Parathyroid adenoma (tissue), 2 donors: Measurements from ENCODE around the gene EEF1B2.

Experiments used
- H2AFZ ChIP-seq: fragments of 300-600 bp; sonication (generic); one replicate; pipeline ENCODE4 v1.7.0; 2017; ENCODE audit warnings: antibody characterized with exemption, mild to moderate bottlenecking
- H3K27ac ChIP-seq: fragments of 300-600 bp; sonication (generic); one replicate; pipeline ENCODE4 v1.7.0; 2017
- H3K27me3 ChIP-seq: fragments of 300-600 bp; sonication (generic); one replicate; pipeline ENCODE4 v1.7.0; 2017; ENCODE audit warnings: low read length; ENCODE audit not compliant: control insufficient read depth, insufficient read depth
- H3K36me3 ChIP-seq: fragments of 300-600 bp; sonication (generic); one replicate; pipeline ENCODE4 v1.7.0; 2017; ENCODE audit warnings: low read length; ENCODE audit not compliant: control insufficient read depth, insufficient read depth
- H3K4me1 ChIP-seq: fragments of 300-600 bp; sonication (generic); one replicate; pipeline ENCODE4 v1.7.0; 2017; ENCODE audit warnings: control low read depth
- H3K4me2 ChIP-seq: fragments of 300-600 bp; sonication (generic); one replicate; pipeline ENCODE4 v1.7.0; 2017; ENCODE audit warnings: low read length
- H3K4me3 ChIP-seq: fragments of 300-600 bp; sonication (generic); one replicate; pipeline ENCODE4 v1.7.0; 2017; ENCODE audit warnings: low read depth, low read length
- H3K79me2 ChIP-seq: fragments of 300-600 bp; sonication (generic); one replicate; pipeline ENCODE4 v1.7.0; 2017; ENCODE audit warnings: control low read depth
- H3K9ac ChIP-seq: fragments of 300-600 bp; sonication (generic); one replicate; pipeline ENCODE4 v1.7.0; 2017; ENCODE audit warnings: mild to moderate bottlenecking
- H3K9me3 ChIP-seq: fragments of 300-600 bp; sonication (generic); one replicate; pipeline ENCODE4 v1.7.0; 2017; ENCODE audit warnings: low read length; ENCODE audit not compliant: control insufficient read depth
- CTCF ChIP-seq: fragments of 300-600 bp; sonication (generic); IDR thresholded peaks from one replicate; pipeline ENCODE4 v1.7.0; 2017; ENCODE audit warnings: antibody characterized with exemption, mild to moderate bottlenecking
- donor health status: primary hyperparathyroidism.

EEF1B2 gene

GRCh38 chr2:206144383-206144782 is 15.3 kb upstream of the EEF1B2 start:
- Histone ChIP-seq H3K4me2 (no peak overlapping the region), H3K9ac (no peak overlapping the region), H3K9me3 (no peaks in the 10 kb centered on the region), H3K27ac (no peak overlapping the region), H3K27me3 (no peaks in the 10 kb centered on the region), H3K4me3 (no peak overlapping the region), H3K4me1 (no peaks in the 10 kb centered on the region), H3K36me3 (no peaks in the 10 kb centered on the region), H2AFZ (no peak overlapping the region), H3K79me2 (no peaks in the 10 kb centered on the region)
- no peak for TF ChIP-seq CTCF

GRCh38 chr2:206145665-206146064 is 14.0 kb upstream of the EEF1B2 start:
- H3K4me2 ChIP-seq = no peak overlapping the region
- no peaks in the 10 kb centered on the region for H3K36me3 ChIP-seq
- H3K9ac ChIP-seq = no peak overlapping the region
- no peak for TF ChIP-seq CTCF
- H3K9me3 ChIP-seq = no peaks in the 10 kb centered on the region
- no peaks in the 10 kb centered on the region for H3K27me3 ChIP-seq
- H3K79me2 ChIP-seq = no peaks in the 10 kb centered on the region
- no peak overlapping the region for H2AFZ ChIP-seq
- H3K4me3 ChIP-seq = no peak overlapping the region
- H3K27ac ChIP-seq = no peak overlapping the region
- H3K4me1 ChIP-seq = no peaks in the 10 kb centered on the region

- H3K4me3 ChIP-seq = no peak overlapping the region
- peaks cover 17% of the 10 kb centered on the region for H3K79me2 ChIP-seq
- H3K27ac ChIP-seq = no peak overlapping the region
- TF ChIP-seq CTCF = no peak
- H3K9ac ChIP-seq = no peak overlapping the region
- H3K4me2 ChIP-seq = no peak overlapping the region
- H3K9me3 ChIP-seq = no peaks in the 10 kb centered on the region
- H3K36me3 ChIP-seq = no peaks in the 10 kb centered on the region
- no peaks in the 10 kb centered on the region for H3K4me1 ChIP-seq
- no peaks in the 10 kb centered on the region for H3K27me3 ChIP-seq
- no peak overlapping the region for H2AFZ ChIP-seq
Measured at GRCh38 chr2:206149330-206149729, 10.4 kb upstream of the EEF1B2 start.

- Histone ChIP-seq H3K36me3 (no peaks in the 10 kb centered on the region), H3K4me1 (no peaks in the 10 kb centered on the region), H3K4me2 (no peak overlapping the region), H3K27ac (no peak overlapping the region), H3K27me3 (no peaks in the 10 kb centered on the region), H3K9ac (no peak overlapping the region), H2AFZ (no peak overlapping the region), H3K4me3 (no peak overlapping the region), H3K9me3 (no peaks in the 10 kb centered on the region), H3K79me2 (peaks cover 22% of the 10 kb centered on the region)
- no peak for TF ChIP-seq CTCF
Measured at GRCh38 chr2:206150168-206150567, 9.5 kb upstream of the EEF1B2 start.

- Histone ChIP-seq H3K9me3 (no peaks in the 10 kb centered on the region), H3K4me1 (no peaks in the 10 kb centered on the region), H2AFZ (no peak overlapping the region), H3K4me3 (no peak overlapping the region), H3K36me3 (no peaks in the 10 kb centered on the region), H3K9ac (no peak overlapping the region), H3K4me2 (no peak overlapping the region), H3K27ac (no peak overlapping the region), H3K79me2 (peaks cover 27% of the 10 kb centered on the region), H3K27me3 (no peaks in the 10 kb centered on the region)
- no peak for TF ChIP-seq CTCF
Measured at GRCh38 chr2:206150631-206151030, 9.1 kb upstream of the EEF1B2 start.
